Panc1 (cell line): Measurements from ENCODE around the gene C17orf75. TPM values are rescaled to one million over a fixed set of nuclear protein-coding genes. Genes with fewer than 3 reads are reported as not detected.

Experiments used
- ATAC-seq: fragments of 200-7000 bp; cut with Tn5 transposase; 2 replicates; pipeline ENCODE4 v1.9.1; 2020; ENCODE audit warnings: mild to moderate bottlenecking, moderate library complexity
- BruUV-seq: library from RNA; stranded (reverse); fragments of 400-500 nt; replicated peaks from 2 replicates; lab custom pipeline; 2021; lab: Mats Ljungman, UMichigan
- CTCF ChIA-PET: fragments of 300-600 bp; sonication (Branson Sonifier 250); formaldehyde crosslinking; loops from one replicate; lab custom pipeline; 2022; ENCODE audit warnings: antibody characterized with exemption; lab: Charles Lee
- POLR2A ChIA-PET: fragments of 300-600 bp; sonication (Branson Sonifier 250); formaldehyde crosslinking; loops from one replicate; lab custom pipeline; 2022; ENCODE audit warnings: antibody characterized with exemption; lab: Charles Lee
- DNase-seq: peaks from one replicate; pipeline ENCODE4 v3.0.0-alpha.2; 2010; ENCODE audit warnings: low read depth, low spot score
- H3K27ac ChIP-seq: 2 replicates; pipeline ENCODE4 v1.5.1; 2011; ENCODE audit warnings: mild to moderate bottlenecking, low read length, inconsistent platforms
- H3K27me3 ChIP-seq: fragments of 200-500 bp; sonication (Bioruptor generic); 2 replicates; pipeline ENCODE4 v1.6.0; 2014; ENCODE audit warnings: low read length, inconsistent platforms; ENCODE audit not compliant: control insufficient read depth, insufficient read depth
- H3K36me3 ChIP-seq: fragments of 200-500 bp; sonication (Bioruptor generic); 2 replicates; pipeline ENCODE4 v1.5.1; 2014; ENCODE audit warnings: inconsistent platforms, mild to moderate bottlenecking, low read length, moderate library complexity; ENCODE audit not compliant: control insufficient read depth, insufficient read depth
- H3K4me1 ChIP-seq: 2 replicates; pipeline ENCODE4 v1.5.1; 2011; ENCODE audit warnings: inconsistent platforms, mild to moderate bottlenecking, low read length, moderate library complexity; ENCODE audit not compliant: control insufficient read depth, insufficient read depth
- H3K4me3 ChIP-seq, 2 experiments: 2 replicates each; pipeline ENCODE4 v1.5.1; 2011 to 2012; ENCODE audit warnings: low read depth in 2 of 2, low read length in 2 of 2, mild to moderate bottlenecking in 2 of 2, inconsistent platforms in 1 of 2, moderate library complexity in 1 of 2
- H3K9me3 ChIP-seq: fragments of 200-500 bp; sonication (Bioruptor generic); 2 replicates; pipeline ENCODE4 v1.5.1; 2014; ENCODE audit warnings: low read depth, mild to moderate bottlenecking, inconsistent platforms, low read length, moderate library complexity; ENCODE audit not compliant: control insufficient read depth, insufficient read depth
- CTCF ChIP-seq: fragments of 450-650 bp; IDR thresholded peaks from 2 replicates; pipeline ENCODE4 v1.5.1; 2017; ENCODE audit warnings: mild to moderate bottlenecking
- POLR2AphosphoS5 ChIP-seq: IDR thresholded peaks from 2 replicates; pipeline ENCODE4 v1.6.1; 2012; ENCODE audit warnings: mild to moderate bottlenecking, low read depth, low read length, moderate library complexity
- REST ChIP-seq, 2 experiments: IDR thresholded peaks; 2 replicates each; pipeline ENCODE4 v1.6.1; 2011 to 2012; ENCODE audit warnings: low read depth in 2 of 2, control low read depth in 1 of 2, low read length in 1 of 2, mild to moderate bottlenecking in 1 of 2, moderate library complexity in 1 of 2; ENCODE audit not compliant: insufficient read depth in 1 of 2
- SIN3A ChIP-seq: IDR thresholded peaks from 2 replicates; pipeline ENCODE4 v1.6.1; 2012; ENCODE audit warnings: low read depth, mild to moderate bottlenecking, low read length, moderate library complexity, borderline replicate concordance; ENCODE audit not compliant: insufficient read depth
- TCF7L2 ChIP-seq: IDR thresholded peaks from 2 replicates; pipeline ENCODE4 v1.6.1; 2011; ENCODE audit warnings: mild to moderate bottlenecking, low read depth, low read length, inconsistent platforms
- in situ Hi-C: cut with HindIII; loops from 2 replicates; pipeline ENCODE4 v1.10.0; 2016; ENCODE audit warnings: low sequenced_read_pairs, low pct_unique_long_range_greater_than_20kb
- intact Hi-C: fragments of 100-400 bp; cut with micrococcal nuclease; formaldehyde crosslinking; loops from one replicate; pipeline ENCODE4 v1.10.0; 2022; ENCODE audit not compliant: unreplicated experiment
- total RNA-seq: library from RNA; stranded (reverse); gene quantifications from one replicate; pipeline ENCODE4 v1.2.1, GENCODE V29; 2021; ENCODE audit not compliant: unreplicated experiment

The C17orf75 gene
- total RNA-seq, 1 experiment from 2014 or later: 31.6 TPM

GRCh38 chr17:32319548-32319905, 22.4 kb downstream of the C17orf75 start:
- intact Hi-C loops (no loop called here), in situ Hi-C loops (no loop called here)
- DNase-seq (peak; percentile 32), ATAC-seq (peak; percentile 93)
- Histone ChIP-seq H3K27me3 (no peaks in the 10 kb centered on the region), H3K9me3 (no peaks in the 10 kb centered on the region), H3K4me3 (peak overlapping the region; percentile 17 to 29; a peak in 3 of 4 replicates), H3K36me3 (no peaks in the 10 kb centered on the region), H3K4me1 (peaks cover 8% of the 10 kb centered on the region), H3K27ac (no peak overlapping the region)
- CTCF ChIA-PET: interaction anchor here (0.7 to 1.2 kb wide), 6 partner anchors 17 to 68 kb away, joined by 3 to 6 read pairs (median 4); no protein-coding TSS in a partner anchor
- no TSS peak for BruUV-seq
- TF ChIP-seq SIN3A: no peak
- TF ChIP-seq CTCF: peak; percentile 98
- no peak for TF ChIP-seq POLR2AphosphoS5
- no peak for TF ChIP-seq REST (IDR thresholded peaks at IDR 0.05; ENCODE audit: insufficient read depth in 1 of 2, low read depth in 2 of 2, low read length in 1 of 2)
- TF ChIP-seq TCF7L2: no peak
- POLR2A ChIA-PET: no interaction called here

- Histone ChIP-seq H3K27me3 (no peaks in the 10 kb centered on the region), H3K9me3 (no peaks in the 10 kb centered on the region), H3K4me1 (no peaks in the 10 kb centered on the region), H3K36me3 (no peaks in the 10 kb centered on the region), H3K4me3 (no peak overlapping the region), H3K27ac (no peak overlapping the region)
- DNase-seq: no peak
- ATAC-seq: no peak
- TF ChIP-seq SIN3A: no peak
- TF ChIP-seq TCF7L2: no peak
- TF ChIP-seq POLR2AphosphoS5: no peak
- TF ChIP-seq CTCF: no peak
- TF ChIP-seq REST (IDR thresholded peaks at IDR 0.05; ENCODE audit: insufficient read depth in 1 of 2, low read depth in 2 of 2, low read length in 1 of 2): no peak
- intact Hi-C loops (no loop called here), in situ Hi-C loops (no loop called here)
- ChIA-PET CTCF (interaction anchor here (1.0 kb wide), 1 partner anchor 65 kb away, joined by 6 read pairs; no protein-coding TSS in a partner anchor), POLR2A (interaction anchor here (0.6 to 1.1 kb wide), 2 partner anchors 59 to 64 kb away, joined by 3 to 4 read pairs; no protein-coding TSS in a partner anchor)
- no TSS peak for BruUV-seq
Observed at GRCh38 chr17:32318071-32318470, 23.9 kb downstream of the C17orf75 start.
